NCI-H2227 (cell line): ENCODE data around the gene ZG16.

Experiments
- DNase-seq: peaks from one replicate; lab custom pipeline; 2025; ENCODE audit not compliant: unreplicated experiment; lab: John Stamatoyannopoulos, UW

Gene ZG16

GRCh38 chr16:29820271-29820701 is 42.2 kb downstream of the ZG16 start, which contains the start of gene MVP:
TSS of gene MVP (plus strand) at chr16:29820462. CDS start at chr16:29830550, 10,088 bp downstream.
- DNase-seq: peak; percentile 66

- no peak for DNase-seq
Observed at GRCh38 chr16:29820730-29821642, 42.9 kb downstream of the ZG16 start.

- DNase-seq: no peak
Observed at GRCh38 chr16:29821643-29822115, 43.6 kb downstream of the ZG16 start.

GRCh38 chr16:29824589-29825144 is 46.6 kb downstream of the ZG16 start:
- DNase-seq: no peak

GRCh38 chr16:29825145-29826044 is 47.3 kb downstream of the ZG16 start:
- peak; percentile 23 for DNase-seq

GRCh38 chr16:29826342-29826695 is 48.3 kb downstream of the ZG16 start:
- no peak for DNase-seq

GRCh38 chr16:29830774-29831173 is 52.7 kb downstream of the ZG16 start:
- no peak for DNase-seq

- DNase-seq: no peak
Observed at GRCh38 chr16:29831490-29831889, 53.4 kb downstream of the ZG16 start.
